ENCODE measurements around the gene EFNA1. TPM values are rescaled to one million over a fixed set of nuclear protein-coding genes. Genes with fewer than 3 reads are reported as not detected.

Gene EFNA1
- total and polyA plus RNA-seq, 2 of the 4 experiments (the other 2 are of a cell fraction): 0.90 to 1.6 TPM

GRCh38 chr1:155134880-155135414 lies 7.3 kb downstream of the EFNA1 start:
- Histone ChIP-seq H4K91ac (ENCODE audit: insufficient read depth, low read depth, low read length) (peak overlapping the region; percentile 98), H3K36me3 (ENCODE audit: control insufficient read depth, insufficient read depth, low read length) (peaks cover 9% of the 10 kb centered on the region), H2BK20ac (ENCODE audit: low read depth, low read length) (no peak overlapping the region), H3K4me2 (ENCODE audit: low read depth, low read length) (peak overlapping the region; percentile 87), H3K4me1 (ENCODE audit: control insufficient read depth, insufficient read depth, low read length) (peaks cover 10% of the 10 kb centered on the region), H3K14ac (replicated peaks; ENCODE audit: low read depth, low read length) (peak overlapping the region; percentile 97), H3K79me1 (ENCODE audit: low read depth in 1 of 2, low read length in 2 of 2) (peaks cover 20 to 40% of the 10 kb centered on the region in 2 experiments), H2AK5ac (ENCODE audit: low read depth, low read length) (peak overlapping the region; percentile 92), H2AFZ (replicated peaks; ENCODE audit: low read length, poor library complexity) (peak overlapping the region; percentile 99), H2BK5ac (ENCODE audit: low read depth, low read length, poor library complexity, severe bottlenecking) (peak overlapping the region; percentile 91), H3K56ac (ENCODE audit: extremely low read depth, insufficient read depth, low read length) (peak overlapping the region; percentile 86), H3K4me3 (ENCODE audit: insufficient read depth, low read depth, low read length) (peak overlapping the region; percentile 72), H3K27me3 (ENCODE audit: control insufficient read depth, insufficient read depth, low read length) (peaks cover 2% of the 10 kb centered on the region), H3K9me3 (ENCODE audit: control insufficient read depth, insufficient read depth, low read length) (no peaks in the 10 kb centered on the region), H2AK9ac (replicated peaks; ENCODE audit: low read depth, low read length, poor library complexity) (peak overlapping the region; percentile 97), H2BK120ac (ENCODE audit: low read depth, low read length) (peak overlapping the region; percentile 82; the same call in 1 of the 2 replicates), H4K20me1 (ENCODE audit: insufficient read depth, low read length) (no peaks in the 10 kb centered on the region), H2BK15ac (ENCODE audit: low read depth, low read length) (peak overlapping the region; percentile 31; the same call in 1 of the 3 replicates), H3K4ac (ENCODE audit: low read depth, low read length) (peak overlapping the region; percentile 98), H4K5ac (ENCODE audit: low read depth, low read length) (peak overlapping the region; percentile 94), H3K9me1 (ENCODE audit: insufficient read depth, low read length) (peaks cover 20% of the 10 kb centered on the region; the same call in 1 of the 2 replicates), H3K18ac (ENCODE audit: low read depth, low read length) (peak overlapping the region; percentile 72; the same call in 1 of the 2 replicates), H3K27ac (ENCODE audit: insufficient read depth, low read length) (peak overlapping the region; percentile 91), H3K9ac (ENCODE audit: low read depth, low read length) (peak overlapping the region; percentile 90), H3K23ac (ENCODE audit: low read depth, low read length) (peak overlapping the region; percentile 80; the same call in 1 of the 2 replicates), H4K8ac (ENCODE audit: low read depth in 2 of 2, low read length in 2 of 2) (peak overlapping the region; percentile 94 to 99)
- dilution Hi-C loops (cut with HindIII; ENCODE audit: low sequenced_read_pairs, unreplicated experiment) (no loop called here), in situ Hi-C loops (cut with MboI; ENCODE audit: low sequenced_read_pairs) (no loop called here), intact Hi-C loops (cut with micrococcal nuclease) (loop anchor here (1.0 kb wide), 1 partner anchor 32 kb away; no protein-coding TSS in a partner anchor)
- BruUV-seq (replicated peaks): no TSS peak
- ChIA-PET CTCF (no interaction called here), POLR2A (ENCODE audit: unreplicated experiment) (no interaction called here)
- 0% methylated on average over 3 of the region's 18 CpGs; no CpG with 5 or more reads in 1 of the 2 experiments for WGBS, 2 experiments (ENCODE audit: extremely low coverage in 2 of 2, insufficient read length in 1 of 2)
- TF ChIP-seq NFE2L2 (IDR thresholded peaks at IDR 0.05; ENCODE audit: low read depth, low read length): no peak
- peak; percentile 47; the same call in 1 of the 2 replicates for TF ChIP-seq BHLHE40 (IDR thresholded peaks at IDR 0.05; ENCODE audit: low read depth, low read length)
- TF ChIP-seq MXI1 (IDR thresholded peaks at IDR 0.05; ENCODE audit: borderline replicate concordance, low read depth, low read length): peak; percentile 89
- peak; percentile 49; the same call in 1 of the 2 replicates for TF ChIP-seq FOS (IDR thresholded peaks at IDR 0.05; ENCODE audit: low read depth, low read length)
- no peak for TF ChIP-seq RAD21 (IDR thresholded peaks at IDR 0.05; ENCODE audit: low read length)
- peak; percentile 13; the same call in 1 of the 2 replicates for TF ChIP-seq USF2 (IDR thresholded peaks at IDR 0.05; ENCODE audit: low read depth, low read length)
- TF ChIP-seq RFX5 (IDR thresholded peaks at IDR 0.05; ENCODE audit: low read depth, low read length): no peak
- TF ChIP-seq CHD1 (IDR thresholded peaks at IDR 0.05; ENCODE audit: low read depth, low read length): no peak
- TF ChIP-seq MAZ (IDR thresholded peaks at IDR 0.05; ENCODE audit: borderline replicate concordance, low read depth, low read length): peak; percentile 82
- ATAC-seq (ENCODE audit: low read depth): peak; percentile 71
- DNase-seq: peak; percentile 97
